ENCODE data around the gene RBM10. TPM values are rescaled to one million over a fixed set of nuclear protein-coding genes. Genes with fewer than 3 reads are reported as not detected.
A peak's percentile ranks its signal among the peaks of the same experiment; 100 is the strongest.

The RBM10 gene
- total and polyA plus RNA-seq, 9 of the 15 experiments (the other 6 are each of a cell fraction or from before 2014, with no cell fraction given), result 1.1 to 61.7 (median 31.5) TPM

GRCh38 chrX:47232803-47233332 lies 87.8 kb downstream of the RBM10 start, which contains the start of gene USP11 (continued):
- TF ChIP-seq TCF7 (IDR thresholded peaks at IDR 0.05; ENCODE audit: borderline replicate concordance) (no peak), DEAF1 (CRISPR knock-in tag; IDR thresholded peaks at IDR 0.05) (no peak), MEF2D (tag; conservative IDR thresholded peaks at IDR 0.05; ENCODE audit: low read depth) (no peak), CREB1 (IDR thresholded peaks at IDR 0.05) (no peak), CREB1 (CRISPR knock-in tag; IDR thresholded peaks at IDR 0.05) (no peak), ZHX1 (conservative IDR thresholded peaks at IDR 0.05; ENCODE audit: low read length) (no peak), TAF9B (IDR thresholded peaks at IDR 0.05; ENCODE audit: partially characterized antibody) (peak; percentile 63), PBX2 (CRISPR knock-in tag; IDR thresholded peaks at IDR 0.05; ENCODE audit: low read depth) (no peak), PBX2 (tag; conservative IDR thresholded peaks at IDR 0.05; ENCODE audit: low read depth) (no peak), ZFX (CRISPR knock-in tag; IDR thresholded peaks at IDR 0.05) (peak; percentile 70), ZNF316 (IDR thresholded peaks at IDR 0.05) (no peak), TRIM28 (IDR thresholded peaks at IDR 0.05) (no peak), GABPA (tag; conservative IDR thresholded peaks at IDR 0.05; ENCODE audit: low read depth) (peak; percentile 89), MCM7 (IDR thresholded peaks at IDR 0.05) (no peak), FOXJ3 (CRISPR knock-in tag; IDR thresholded peaks at IDR 0.05) (no peak), EP400 (IDR thresholded peaks at IDR 0.05) (peak; percentile 68), CUX1 (CRISPR knock-in tag; IDR thresholded peaks at IDR 0.05) (no peak), TAF1 (IDR thresholded peaks at IDR 0.05; ENCODE audit: control insufficient read depth, extremely low read depth, insufficient read depth, low read length, severe bottlenecking) (peak; percentile 40)
